ENCODE measurements around the gene UCN. TPM values are rescaled to one million over a fixed set of nuclear protein-coding genes. Genes with fewer than 3 reads are reported as not detected.

The UCN gene
- total and polyA plus RNA-seq, 10 donors = 1.9 to 4.4 (median 2.5) TPM

DNA sequence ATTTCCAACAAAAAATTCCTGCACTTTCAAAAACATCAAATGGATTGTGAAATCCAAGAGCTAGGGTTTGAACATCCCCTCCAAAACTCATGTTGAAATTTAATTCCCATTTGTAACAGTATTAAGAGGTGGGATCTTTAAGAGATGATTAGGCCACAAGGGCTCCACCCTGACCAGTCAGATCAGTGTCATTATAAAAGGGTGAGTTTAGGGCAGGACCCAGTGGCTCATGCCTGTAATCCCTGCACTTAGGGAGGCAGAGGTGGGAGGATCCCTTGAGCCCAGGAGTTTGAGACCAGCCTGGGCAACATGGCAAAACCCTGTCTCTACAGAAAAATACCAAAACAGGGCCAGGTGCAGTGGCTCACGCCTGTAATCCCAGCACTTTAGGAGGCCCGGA is 39.4 kb upstream of the UCN start:
- Histone ChIP-seq H3K4me1 (peaks cover 0 to 51% (median 10%) of the 10 kb centered on the region in 6 donors), H3K9me3 (no peaks in the 10 kb centered on the region), H3K27me3 (replicated peaks in 1 of 7) (no peaks in the 10 kb centered on the region), H3K36me3 (peaks cover 0 to 53% (median 13%) of the 10 kb centered on the region in 6 donors), H3K4me3 (no peak overlapping the region), H3K27ac (no peak overlapping the region)
- intact Hi-C loops (cut with DNase I; ENCODE audit: low total_unique reads) = no loop called here
- 94 to 100% (median 96%) methylated on average over 2 of the region's 2 CpGs for whole genome bisulfite sequencing, 5 donors
- no peak for DNase-seq
- no peak for TF ChIP-seq POLR2AphosphoS5 (IDR thresholded peaks at IDR 0.05)
- TF ChIP-seq, protein P1, sequence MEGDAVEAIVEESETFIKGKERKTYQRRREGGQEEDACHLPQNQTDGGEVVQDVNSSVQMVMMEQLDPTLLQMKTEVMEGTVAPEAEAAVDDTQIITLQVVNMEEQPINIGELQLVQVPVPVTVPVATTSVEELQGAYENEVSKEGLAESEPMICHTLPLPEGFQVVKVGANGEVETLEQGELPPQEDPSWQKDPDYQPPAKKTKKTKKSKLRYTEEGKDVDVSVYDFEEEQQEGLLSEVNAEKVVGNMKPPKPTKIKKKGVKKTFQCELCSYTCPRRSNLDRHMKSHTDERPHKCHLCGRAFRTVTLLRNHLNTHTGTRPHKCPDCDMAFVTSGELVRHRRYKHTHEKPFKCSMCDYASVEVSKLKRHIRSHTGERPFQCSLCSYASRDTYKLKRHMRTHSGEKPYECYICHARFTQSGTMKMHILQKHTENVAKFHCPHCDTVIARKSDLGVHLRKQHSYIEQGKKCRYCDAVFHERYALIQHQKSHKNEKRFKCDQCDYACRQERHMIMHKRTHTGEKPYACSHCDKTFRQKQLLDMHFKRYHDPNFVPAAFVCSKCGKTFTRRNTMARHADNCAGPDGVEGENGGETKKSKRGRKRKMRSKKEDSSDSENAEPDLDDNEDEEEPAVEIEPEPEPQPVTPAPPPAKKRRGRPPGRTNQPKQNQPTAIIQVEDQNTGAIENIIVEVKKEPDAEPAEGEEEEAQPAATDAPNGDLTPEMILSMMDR (IDR thresholded peaks at IDR 0.05 in 8 of 11, conservative IDR thresholded peaks at IDR 0.05 in 3 of 11) = no peak
- no peak for TF ChIP-seq POLR2A (IDR thresholded peaks at IDR 0.05)

DNA sequence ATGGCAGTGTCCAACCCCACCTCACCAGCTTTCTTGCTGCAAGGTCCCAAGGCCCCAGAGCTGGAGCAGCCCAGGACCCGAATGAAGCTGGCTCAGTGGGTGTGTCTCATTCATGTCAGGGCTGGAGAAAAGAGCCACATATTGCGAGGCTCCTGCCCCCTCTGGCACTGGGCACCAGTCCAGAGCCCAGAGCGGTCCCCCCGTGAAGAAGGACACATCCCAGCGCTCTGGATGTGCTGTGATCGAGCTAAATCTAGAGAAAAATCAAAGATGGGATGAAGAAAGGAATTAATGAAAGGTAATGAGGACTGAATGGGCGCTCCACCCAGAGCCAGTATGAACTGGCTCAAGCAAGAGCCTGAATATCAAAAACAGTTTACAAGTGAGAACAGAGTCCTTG is 27.9 kb upstream of the UCN start:
- WGBS, 5 donors = 94 to 98% (median 97%) methylated on average over 7 of the region's 7 CpGs
- no peaks in the 10 kb centered on the region for H3K9me3 ChIP-seq
- intact Hi-C loops (cut with DNase I; ENCODE audit: low total_unique reads) = no loop called here
- peaks cover 7 to 100% (median 89%) of the 10 kb centered on the region in 6 donors for H3K36me3 ChIP-seq
- no peak overlapping the region for H3K27ac ChIP-seq
- no peaks in the 10 kb centered on the region for H3K4me1 ChIP-seq
- no peak for DNase-seq
- no peak overlapping the region for H3K4me3 ChIP-seq
- TF ChIP-seq, protein P1 (IDR thresholded peaks at IDR 0.05 in 8 of 11, conservative IDR thresholded peaks at IDR 0.05 in 3 of 11) = no peak
- TF ChIP-seq POLR2A (IDR thresholded peaks at IDR 0.05) (no peak), POLR2AphosphoS5 (IDR thresholded peaks at IDR 0.05) (no peak)
- H3K27me3 ChIP-seq (replicated peaks in 1 of 7) = no peaks in the 10 kb centered on the region

- Histone ChIP-seq H3K9me3 (no peaks in the 10 kb centered on the region), H3K27me3 (replicated peaks in 1 of 7) (no peaks in the 10 kb centered on the region), H3K4me3 (no peak overlapping the region), H3K27ac (no peak overlapping the region), H3K4me1 (no peaks in the 10 kb centered on the region), H3K36me3 (peaks cover 7 to 100% (median 88%) of the 10 kb centered on the region in 6 donors)
- TF ChIP-seq POLR2A (IDR thresholded peaks at IDR 0.05) (no peak), POLR2AphosphoS5 (IDR thresholded peaks at IDR 0.05) (no peak)
- TF ChIP-seq, protein P1 (IDR thresholded peaks at IDR 0.05 in 8 of 11, conservative IDR thresholded peaks at IDR 0.05 in 3 of 11) = no peak
- no peak for DNase-seq
- 93 to 95% (median 94%) methylated on average over 3 of the region's 3 CpGs for WGBS, 5 donors
- intact Hi-C loops (cut with DNase I; ENCODE audit: low total_unique reads) = no loop called here
Measured at GRCh38 chr2:27335311-27335710, 27.1 kb upstream of the UCN start.

- Histone ChIP-seq H3K9me3 (no peaks in the 10 kb centered on the region), H3K27ac (no peak overlapping the region), H3K4me3 (no peak overlapping the region), H3K36me3 (peaks cover 3 to 44% (median 39%) of the 10 kb centered on the region in 6 donors), H3K27me3 (replicated peaks in 1 of 7) (no peaks in the 10 kb centered on the region), H3K4me1 (peaks cover 9 to 30% (median 22%) of the 10 kb centered on the region in 6 donors)
- WGBS, 5 donors = 62 to 83% (median 77%) methylated on average over 5 of the region's 5 CpGs
- DNase-seq = no peak
- TF ChIP-seq POLR2A (IDR thresholded peaks at IDR 0.05) = no peak
- peak in 1 of 3 donors; percentile 7 for TF ChIP-seq POLR2AphosphoS5 (IDR thresholded peaks at IDR 0.05)
- TF ChIP-seq, protein P1 (IDR thresholded peaks at IDR 0.05 in 8 of 11, conservative IDR thresholded peaks at IDR 0.05 in 3 of 11) = no peak
- intact Hi-C loops (cut with DNase I; ENCODE audit: low total_unique reads) = no loop called here
Measured at GRCh38 chr2:27324720-27325119, 16.5 kb upstream of the UCN start.

All from spleen (tissue), 11 donors.